Immature natural killer cell (primary cell): ENCODE measurements around the gene NPLOC4. TPM values are rescaled to one million over a fixed set of nuclear protein-coding genes. Genes with fewer than 3 reads are reported as not detected.
A peak's percentile ranks its signal among the peaks of the same experiment; 100 is the strongest.

Experiments used
- DNase-seq, 3 donors: peaks; one replicate each; pipeline ENCODE4 v3.0.0; 2022; ENCODE audit warnings: mixed read lengths in 1 of 3
- H3K27ac Mint-ChIP-seq, 6 donors: one replicate each; pipeline ENCODE4 v1.8.0; 2020; ENCODE audit warnings: mixed read lengths in 6 of 6, mild to moderate bottlenecking in 5 of 6, inconsistent platforms in 4 of 6, moderate library complexity in 3 of 6
- H3K27me3 Mint-ChIP-seq, 3 donors: one replicate each; pipeline ENCODE4 v1.8.0; 2020 to 2021; ENCODE audit warnings: low read depth in 3 of 3, mild to moderate bottlenecking in 3 of 3, mixed read lengths in 3 of 3, moderate library complexity in 3 of 3, inconsistent platforms in 1 of 3
- H3K36me3 Mint-ChIP-seq, 3 donors: one replicate each; pipeline ENCODE4 v1.8.0; 2020; ENCODE audit warnings: mixed read lengths in 3 of 3, inconsistent platforms in 2 of 3, mild to moderate bottlenecking in 2 of 3
- H3K4me1 Mint-ChIP-seq, 2 donors: one replicate each; pipeline ENCODE4 v1.8.0; 2020; ENCODE audit warnings: inconsistent platforms in 2 of 2, mild to moderate bottlenecking in 2 of 2, mixed read lengths in 2 of 2, moderate library complexity in 1 of 2
- H3K4me3 Mint-ChIP-seq, 5 donors: one replicate each; pipeline ENCODE4 v1.8.0; 2020; ENCODE audit warnings: mild to moderate bottlenecking in 5 of 5, mixed read lengths in 5 of 5, inconsistent platforms in 3 of 5, moderate library complexity in 3 of 5
- H3K9me3 Mint-ChIP-seq, 6 donors: one replicate each; pipeline ENCODE4 v1.8.0; 2020; ENCODE audit warnings: mild to moderate bottlenecking in 6 of 6, mixed read lengths in 6 of 6, inconsistent platforms in 4 of 6, moderate library complexity in 3 of 6
- polyA plus RNA-seq, 3 donors: library from polyadenylated mRNA; unstranded; fragments of 300-500 nt; fragmentation: Illumina TruSeq; gene quantifications; one replicate each; pipeline ENCODE4 v1.2.3, GENCODE V29; 2021

The NPLOC4 gene
- polyA plus RNA-seq, 3 donors from 2014 or later, result 51.0 to 73.9 (median 60.3) TPM

- H3K36me3 Mint-ChIP-seq, result peaks cover 0 to 4% (median 0%) of the 10 kb centered on the region in 3 donors
- H3K4me1 Mint-ChIP-seq, result peaks cover 32 to 33% of the 10 kb centered on the region in 2 donors
- peaks cover 2 to 16% (median 3%) of the 10 kb centered on the region in 3 donors for H3K27me3 Mint-ChIP-seq
- H3K4me3 Mint-ChIP-seq, result peak overlapping the region in 3 of 5 donors; percentile 21 to 40 (median 29)
- DNase-seq, result no peak
- no peak overlapping the region for H3K27ac Mint-ChIP-seq
- H3K9me3 Mint-ChIP-seq, result no peaks in the 10 kb centered on the region
These were observed 118.1 kb downstream of the NPLOC4 start for GRCh38 chr17:81518785-81519283.

- no peaks in the 10 kb centered on the region for H3K9me3 Mint-ChIP-seq
- H3K4me1 Mint-ChIP-seq, result peaks cover 33 to 37% of the 10 kb centered on the region in 2 donors
- H3K4me3 Mint-ChIP-seq, result peak overlapping the region; percentile 66 to 86 (median 77)
- H3K27me3 Mint-ChIP-seq, result peaks cover 2 to 18% (median 8%) of the 10 kb centered on the region in 3 donors
- DNase-seq, result no peak
- H3K36me3 Mint-ChIP-seq, result peaks cover 0 to 4% (median 0%) of the 10 kb centered on the region in 3 donors
- H3K27ac Mint-ChIP-seq, result peak overlapping the region in 5 of 6 donors; percentile 51 to 90 (median 59)
These were observed 118.7 kb downstream of the NPLOC4 start for GRCh38 chr17:81518113-81518784.

DNA sequence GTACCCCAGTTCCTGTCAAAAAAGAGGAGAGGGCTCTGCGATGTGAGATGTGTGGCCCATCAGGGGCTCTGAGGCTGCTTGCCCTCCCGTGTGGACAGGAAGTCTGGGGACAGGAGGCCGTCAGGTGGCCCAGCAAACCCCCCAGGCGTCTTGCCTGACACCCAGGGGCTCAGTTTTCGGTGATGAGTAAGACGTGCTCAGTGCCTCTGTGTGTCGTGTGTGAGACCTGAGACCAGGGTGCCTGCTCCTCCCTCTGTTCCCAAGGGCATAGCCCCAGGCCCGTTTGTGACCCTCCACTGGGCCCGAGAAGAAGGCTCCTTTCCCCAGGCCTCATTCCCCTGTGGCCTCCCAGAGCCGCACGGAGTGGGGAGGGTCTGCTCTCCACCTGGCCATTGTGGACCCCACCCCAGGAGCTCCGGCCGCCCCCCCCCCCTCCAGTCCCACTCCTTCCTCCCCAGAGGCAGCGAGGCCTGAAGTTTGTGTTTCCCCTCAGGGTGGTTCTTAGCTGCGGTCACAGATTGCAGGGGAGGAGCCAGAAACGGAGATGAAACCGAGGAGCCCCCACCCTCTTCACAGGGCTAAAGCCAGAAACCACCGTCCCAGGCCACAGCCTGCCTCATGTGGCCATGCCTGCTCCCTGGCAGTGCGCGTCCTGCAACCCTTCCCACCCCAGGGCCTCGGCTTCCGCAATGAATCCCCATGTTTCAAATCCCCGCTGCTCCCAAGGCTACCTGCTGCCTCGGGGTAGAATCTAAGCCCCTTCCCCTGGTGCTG, 119.4 kb downstream of the NPLOC4 start:
- Mint-ChIP-seq H3K27me3 (peaks cover 0 to 20% (median 8%) of the 10 kb centered on the region in 3 donors), H3K9me3 (no peaks in the 10 kb centered on the region), H3K27ac (peak overlapping the region in 3 of 6 donors; percentile 59 to 90 (median 69)), H3K4me3 (peak overlapping the region; percentile 66 to 86 (median 77)), H3K4me1 (peaks cover 33 to 38% of the 10 kb centered on the region in 2 donors), H3K36me3 (peaks cover 0 to 4% (median 0%) of the 10 kb centered on the region in 3 donors)
- DNase-seq, result peak; percentile 35 to 48 (median 42)

- H3K4me3 Mint-ChIP-seq, result peak overlapping the region in 4 of 5 donors; percentile 5 to 93 (median 93)
- no peaks in the 10 kb centered on the region for H3K9me3 Mint-ChIP-seq
- peaks cover 0 to 4% (median 1%) of the 10 kb centered on the region in 3 donors for H3K36me3 Mint-ChIP-seq
- H3K4me1 Mint-ChIP-seq, result peaks cover 33 to 39% of the 10 kb centered on the region in 2 donors
- peak overlapping the region in 2 of 6 donors; percentile 29 to 30 for H3K27ac Mint-ChIP-seq
- H3K27me3 Mint-ChIP-seq, result peaks cover 4 to 24% (median 10%) of the 10 kb centered on the region in 3 donors
- no peak for DNase-seq
These were observed 119.9 kb downstream of the NPLOC4 start for GRCh38 chr17:81517009-81517338.

DNA sequence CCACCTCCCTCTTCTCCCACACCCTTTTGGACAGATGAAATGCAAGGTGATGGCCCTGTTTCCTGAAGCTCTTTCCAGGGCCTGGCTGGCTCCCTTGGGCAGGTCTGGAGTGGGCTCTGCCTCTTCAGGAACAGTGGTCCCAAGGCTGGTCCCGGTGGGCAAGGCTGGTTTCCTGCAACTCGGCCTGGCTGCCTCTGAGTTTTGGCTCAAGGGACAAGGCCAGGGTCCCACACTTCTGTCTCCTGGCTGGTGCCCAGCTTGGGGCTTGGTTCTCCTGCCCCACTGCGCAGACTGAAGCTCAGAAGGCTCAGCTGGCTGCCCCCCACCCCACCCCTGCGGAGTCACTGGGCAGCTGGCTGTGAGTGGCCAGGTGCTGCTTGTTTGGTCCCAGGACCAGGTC, 120.5 kb downstream of the NPLOC4 start:
- peaks cover 0 to 1% (median 0%) of the 10 kb centered on the region in 6 donors for H3K9me3 Mint-ChIP-seq
- H3K4me1 Mint-ChIP-seq, result peaks cover 38 to 45% of the 10 kb centered on the region in 2 donors
- peak overlapping the region; percentile 89 to 93 (median 93) for H3K4me3 Mint-ChIP-seq
- peak overlapping the region in 4 of 6 donors; percentile 17 to 88 (median 71) for H3K27ac Mint-ChIP-seq
- H3K27me3 Mint-ChIP-seq, result peaks cover 9 to 26% (median 15%) of the 10 kb centered on the region in 3 donors
- no peak for DNase-seq
- peaks cover 4 to 9% (median 7%) of the 10 kb centered on the region in 3 donors for H3K36me3 Mint-ChIP-seq

GRCh38 chr17:81515530-81516041, 121.3 kb downstream of the NPLOC4 start:
- no peak for DNase-seq
- H3K27me3 Mint-ChIP-seq, result peaks cover 18 to 29% (median 23%) of the 10 kb centered on the region in 3 donors

DNA sequence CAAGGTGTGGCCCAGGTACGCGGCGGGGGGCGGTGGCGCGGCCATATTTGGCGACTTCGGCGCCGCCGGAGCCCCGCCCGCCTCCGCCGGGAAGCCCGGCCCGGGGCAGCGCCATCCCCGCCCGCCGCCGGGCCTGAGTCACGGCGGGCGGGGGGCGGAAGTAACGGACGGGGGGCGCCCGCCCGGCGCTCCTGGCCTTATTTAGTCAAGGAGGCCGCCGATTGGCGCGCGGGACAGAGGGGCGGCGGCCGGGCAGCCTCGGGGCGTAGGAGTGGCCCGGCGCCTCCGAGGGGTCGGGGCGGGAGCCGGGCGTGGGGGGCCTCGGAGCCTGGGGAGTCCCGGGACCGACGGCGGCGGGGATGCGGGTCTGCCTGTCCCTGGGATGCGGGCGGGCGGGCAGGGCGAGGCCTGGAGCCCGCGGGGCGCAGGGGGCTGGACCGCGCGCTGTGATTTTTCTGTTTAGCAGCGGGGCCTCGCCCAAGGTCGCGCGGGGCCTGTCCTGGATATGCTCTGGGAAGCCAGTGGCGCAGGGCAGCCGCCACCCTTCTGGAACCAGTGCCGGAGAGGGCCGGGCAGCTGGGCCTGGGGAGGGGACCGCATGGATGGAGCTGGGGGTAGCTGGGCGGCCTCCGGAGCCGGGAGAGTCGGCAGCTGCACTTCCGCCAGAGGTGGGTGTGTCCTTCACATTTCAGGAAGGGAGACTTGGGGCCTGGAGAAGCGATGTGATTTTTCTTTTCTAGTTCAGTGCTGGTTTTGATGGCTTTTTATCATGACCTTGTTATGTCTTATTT, 122.0 kb downstream of the NPLOC4 start:
- peak overlapping the region; percentile 89 to 93 (median 93) for H3K4me3 Mint-ChIP-seq
- H3K9me3 Mint-ChIP-seq, result peaks cover 0 to 3% (median 0%) of the 10 kb centered on the region in 6 donors
- H3K4me1 Mint-ChIP-seq, result peaks cover 47 to 56% of the 10 kb centered on the region in 2 donors
- peaks cover 19 to 22% (median 20%) of the 10 kb centered on the region in 3 donors for H3K36me3 Mint-ChIP-seq
- peak overlapping the region; percentile 84 to 96 (median 90) for H3K27ac Mint-ChIP-seq
- DNase-seq, result peak; percentile 65 to 69 (median 66)
- H3K27me3 Mint-ChIP-seq, result peaks cover 24 to 35% (median 27%) of the 10 kb centered on the region in 3 donors

More at GRCh38 chr17:81515530-81516041, 121.3 kb downstream of the NPLOC4 start:
- H3K27ac Mint-ChIP-seq, result peak overlapping the region; percentile 84 to 96 (median 90)
- H3K9me3 Mint-ChIP-seq, result peaks cover 0 to 3% (median 0%) of the 10 kb centered on the region in 6 donors
- H3K4me1 Mint-ChIP-seq, result peaks cover 43 to 51% of the 10 kb centered on the region in 2 donors
- peak overlapping the region; percentile 89 to 93 (median 93) for H3K4me3 Mint-ChIP-seq
- peaks cover 13 to 15% (median 15%) of the 10 kb centered on the region in 3 donors for H3K36me3 Mint-ChIP-seq

DNA sequence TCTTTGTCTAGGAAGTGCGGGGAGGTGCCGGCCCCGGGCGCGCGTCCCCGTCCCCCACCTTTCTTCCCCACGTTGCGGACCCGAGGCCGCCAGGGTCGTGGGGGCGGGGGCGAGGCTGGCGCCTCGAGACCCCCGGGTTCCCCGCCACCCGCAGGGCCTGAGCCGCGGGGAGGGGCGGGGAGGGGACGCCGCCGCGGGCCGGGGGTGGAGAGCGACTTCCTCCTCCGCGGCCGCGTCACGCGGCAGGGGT, 122.5 kb downstream of the NPLOC4 start:
- peaks cover 24 to 27% (median 25%) of the 10 kb centered on the region in 3 donors for H3K36me3 Mint-ChIP-seq
- peaks cover 52 to 61% of the 10 kb centered on the region in 2 donors for H3K4me1 Mint-ChIP-seq

DNA sequence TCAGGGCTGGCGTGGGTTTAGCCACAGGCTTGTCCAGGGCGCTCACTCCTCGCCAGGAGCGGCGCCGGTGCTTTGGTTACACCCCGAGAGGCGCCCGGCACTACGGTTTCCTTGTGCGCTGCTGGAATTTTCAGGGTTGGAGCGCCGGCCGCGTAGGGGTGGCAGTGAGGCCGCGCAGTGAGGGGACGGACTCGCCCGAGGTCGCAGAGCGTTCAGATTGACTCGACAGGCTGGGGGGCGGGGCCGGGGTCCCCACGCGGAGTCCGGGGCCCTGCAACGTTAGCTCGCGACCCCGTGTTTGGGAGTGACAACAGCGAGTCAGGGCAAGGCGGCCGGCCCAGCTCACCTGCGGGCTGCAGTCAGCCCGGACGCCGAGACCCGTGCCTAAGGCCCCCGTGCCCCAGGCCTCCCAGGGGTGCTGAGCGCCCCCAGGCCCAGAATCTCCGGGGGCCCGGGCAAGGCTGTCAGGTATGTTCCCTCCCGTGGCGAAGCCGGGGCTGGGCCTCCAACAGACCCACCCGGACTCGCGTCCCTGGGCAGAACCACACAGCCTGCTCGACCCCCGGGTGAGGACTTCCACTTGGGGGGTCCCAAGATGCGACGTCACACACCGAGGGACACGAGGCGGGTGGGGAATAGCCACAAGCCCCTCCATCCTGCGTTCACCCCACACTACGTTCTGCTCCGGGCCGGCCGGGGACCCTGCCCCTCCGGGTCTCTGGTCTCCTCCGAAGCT, 123.0 kb downstream of the NPLOC4 start:
- Mint-ChIP-seq H3K27me3 (peaks cover 31 to 41% (median 32%) of the 10 kb centered on the region in 3 donors), H3K9me3 (peaks cover 0 to 3% (median 0%) of the 10 kb centered on the region in 6 donors), H3K27ac (peak overlapping the region; percentile 76 to 93 (median 87)), H3K36me3 (peaks cover 29 to 32% (median 30%) of the 10 kb centered on the region in 3 donors), H3K4me1 (peaks cover 57 to 66% of the 10 kb centered on the region in 2 donors), H3K4me3 (peak overlapping the region; percentile 88 to 91 (median 88))
- peak; percentile 24 to 35 (median 28) for DNase-seq

More for the DNA sequence above, 122.5 kb downstream of the NPLOC4 start:
- DNase-seq, result no peak
- Mint-ChIP-seq H3K27ac (peak overlapping the region; percentile 49 to 87 (median 62)), H3K9me3 (peaks cover 0 to 3% (median 0%) of the 10 kb centered on the region in 6 donors), H3K27me3 (peaks cover 28 to 41% (median 31%) of the 10 kb centered on the region in 3 donors), H3K4me3 (peak overlapping the region; percentile 67 to 88 (median 74))

DNA sequence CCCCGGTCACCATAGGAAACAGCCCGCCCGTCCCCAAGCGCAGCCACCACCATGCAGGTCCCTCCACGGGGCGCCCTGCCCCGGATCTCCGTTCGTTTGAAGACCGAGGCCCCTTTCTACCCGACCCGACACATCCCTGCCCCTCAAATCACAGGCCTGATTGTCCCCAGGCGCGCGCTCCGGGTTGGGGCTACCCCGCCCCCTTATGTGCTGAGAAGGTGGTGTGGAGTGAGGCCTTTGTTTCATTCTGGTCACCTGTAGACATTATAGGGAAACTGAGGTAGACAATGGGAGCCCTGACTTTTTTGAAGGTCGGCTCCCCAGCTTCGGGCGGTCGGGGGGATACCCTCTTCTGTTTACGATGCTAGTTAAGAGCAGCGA, 123.5 kb downstream of the NPLOC4 start:
- peak; percentile 61 to 68 (median 65) for DNase-seq
- Mint-ChIP-seq H3K27ac (peak overlapping the region; percentile 76 to 93 (median 87)), H3K36me3 (peaks cover 31 to 36% (median 32%) of the 10 kb centered on the region in 3 donors), H3K4me1 (peaks cover 62 to 69% of the 10 kb centered on the region in 2 donors), H3K27me3 (peaks cover 31 to 41% (median 33%) of the 10 kb centered on the region in 3 donors), H3K9me3 (peaks cover 0 to 3% (median 0%) of the 10 kb centered on the region in 6 donors), H3K4me3 (peak overlapping the region; percentile 88 to 91 (median 88))

DNA sequence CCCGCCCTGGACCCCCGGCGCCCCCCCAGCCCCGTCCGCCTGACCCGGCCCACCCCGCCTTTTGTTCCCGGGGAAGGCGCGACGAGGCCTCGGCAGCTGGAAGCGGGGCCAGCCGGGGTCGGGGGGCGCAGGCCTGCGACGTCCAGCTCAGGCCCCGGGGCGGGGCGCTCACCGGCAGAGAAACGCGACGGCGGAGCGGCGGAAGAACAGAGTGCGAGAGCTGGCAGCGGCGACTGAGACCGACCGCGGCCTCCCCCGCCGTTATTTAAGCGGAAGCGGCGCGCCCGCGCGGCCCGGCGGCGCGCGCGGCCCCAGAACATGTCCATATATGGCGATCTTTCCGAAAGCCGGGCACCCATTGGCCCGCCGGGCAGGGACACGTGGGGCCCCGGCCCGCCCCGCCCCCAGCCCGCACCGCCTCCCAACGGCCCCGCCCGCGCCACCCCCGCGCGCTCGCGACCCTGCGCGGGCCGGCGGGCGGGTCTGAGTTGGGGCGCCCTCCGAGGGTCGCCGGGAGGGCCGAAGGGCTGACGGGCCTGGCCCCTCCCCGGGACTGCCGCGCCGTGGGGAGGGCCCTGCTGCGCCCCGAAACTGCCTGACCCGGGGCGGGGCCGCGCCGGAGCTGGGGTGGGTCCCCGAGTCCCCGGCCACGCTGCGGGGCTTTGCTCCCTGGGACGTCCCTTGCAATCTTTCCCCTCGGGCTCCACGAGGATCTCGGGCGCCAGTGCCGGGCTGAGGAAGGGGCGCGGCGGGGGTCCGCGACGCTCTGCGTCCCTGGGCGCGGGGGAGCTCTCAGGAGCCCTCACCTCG, 124.1 kb downstream of the NPLOC4 start, which contains the start of gene ACTG1:
Gene ACTG1, minus strand, starts transcription at position 238 of the 810 bp plus-strand sequence. CDS start 445 bp downstream, outside the sequence.
- peaks cover 31 to 37% (median 32%) of the 10 kb centered on the region in 3 donors for H3K36me3 Mint-ChIP-seq

More for the DNA sequence above, 124.1 kb downstream of the NPLOC4 start, which contains the start of gene ACTG1:
- Mint-ChIP-seq H3K27ac (peak within 1 kb of the TSS; percentile 90 to 98 (median 96)), H3K4me3 (peak within 1 kb of the TSS; percentile 95 to 100 (median 96)), H3K27me3 (peaks cover 30 to 38% (median 33%) of the 10 kb centered on the region in 3 donors), H3K9me3 (peaks cover 0 to 3% (median 0%) of the 10 kb centered on the region in 6 donors), H3K4me1 (peaks cover 58 to 69% of the 10 kb centered on the region in 2 donors)
- peak; percentile 88 to 93 (median 92) for DNase-seq
